A673 (cell line): ENCODE results near the gene CLTC. TPM values are rescaled to one million over a fixed set of nuclear protein-coding genes. Genes with fewer than 3 reads are reported as not detected.

ENCODE experiments used
- BruUV-seq: library from RNA; stranded (reverse); fragments of 400-500 nt; replicated peaks from 2 replicates; lab custom pipeline; 2021; lab: Mats Ljungman, UMichigan
- CTCF ChIA-PET: fragments of 300-600 bp; sonication (Branson Sonifier 250); formaldehyde crosslinking; loops from one replicate; lab custom pipeline; 2022; ENCODE audit warnings: antibody characterized with exemption; lab: Charles Lee
- POLR2A ChIA-PET: fragments of 300-600 bp; sonication (Branson Sonifier 250); formaldehyde crosslinking; loops from one replicate; lab custom pipeline; 2022; ENCODE audit warnings: antibody characterized with exemption; ENCODE audit not compliant: low non-redundant PET; lab: Charles Lee
- DNase-seq: peaks from one replicate; pipeline ENCODE4 v3.0.0-alpha.2; 2015; ENCODE audit warnings: low spot score
- H3K27ac ChIP-seq: fragments of 200-600 bp; sonication (generic); 2 replicates; pipeline ENCODE4 v1.5.1; 2016; ENCODE audit warnings: mixed run types, low read depth, mild to moderate bottlenecking, mixed read lengths, antibody characterized with exemption, low read length; ENCODE audit not compliant: poor library complexity, severe bottlenecking
- H3K27me3 ChIP-seq: fragments of 200-600 bp; sonication (generic); replicated peaks from 2 replicates; pipeline ENCODE4 v1.6.1; 2017; ENCODE audit warnings: mixed run types, low read depth, mild to moderate bottlenecking, mixed read lengths, antibody characterized with exemption, low read length; ENCODE audit not compliant: insufficient read depth, poor library complexity
- H3K36me3 ChIP-seq: fragments of 200-600 bp; sonication (generic); 2 replicates; pipeline ENCODE4 v1.6.1; 2016; ENCODE audit warnings: mixed run types, mild to moderate bottlenecking, mixed read lengths, antibody characterized with exemption, low read length; ENCODE audit not compliant: insufficient read depth, poor library complexity, severe bottlenecking
- H3K4me1 ChIP-seq: fragments of 200-600 bp; sonication (generic); 2 replicates; pipeline ENCODE4 v1.6.1; 2017; ENCODE audit warnings: mixed run types, mild to moderate bottlenecking, mixed read lengths, antibody characterized with exemption, low read length; ENCODE audit not compliant: insufficient read depth, poor library complexity, severe bottlenecking
- H3K4me3 ChIP-seq: fragments of 200-600 bp; sonication (generic); 2 replicates; pipeline ENCODE4 v1.5.1; 2016; ENCODE audit warnings: low read depth, mixed run types, mild to moderate bottlenecking, mixed read lengths, low read length; ENCODE audit not compliant: poor library complexity, severe bottlenecking
- H3K9me3 ChIP-seq: fragments of 200-600 bp; sonication (generic); 2 replicates; pipeline ENCODE4 v1.6.1; 2016; ENCODE audit warnings: mixed run types, low read depth, mild to moderate bottlenecking, mixed read lengths, antibody characterized with exemption, low read length; ENCODE audit not compliant: poor library complexity, severe bottlenecking
- EZH2 ChIP-seq: fragments of 200-600 bp; sonication (generic); IDR thresholded peaks from 2 replicates; pipeline ENCODE4 v1.6.1; 2017; ENCODE audit warnings: borderline replicate concordance, low read depth, mild to moderate bottlenecking, mixed read lengths, antibody characterized with exemption, low read length; ENCODE audit not compliant: poor library complexity, severe bottlenecking
- intact Hi-C: fragments of 100-400 bp; cut with micrococcal nuclease; formaldehyde crosslinking; loops from one replicate; pipeline ENCODE4 v1.10.0; 2022; ENCODE audit not compliant: unreplicated experiment
- total RNA-seq: library from RNA; stranded (reverse); gene quantifications from 2 replicates; pipeline ENCODE4 v1.2.3, GENCODE V29; 2021
- TF ChIP-seq, protein P1 (sequence below): fragments of 300-800, 200-600 bp; sonication (generic); conservative IDR thresholded peaks from 2 replicates; pipeline ENCODE4 v1.5.1; 2017; ENCODE audit warnings: low read depth, mild to moderate bottlenecking, antibody characterized with exemption, low read length, moderate library complexity, mixed read lengths

The CLTC gene
- total RNA-seq, 1 experiment from 2014 or later: 313 TPM

DNA sequence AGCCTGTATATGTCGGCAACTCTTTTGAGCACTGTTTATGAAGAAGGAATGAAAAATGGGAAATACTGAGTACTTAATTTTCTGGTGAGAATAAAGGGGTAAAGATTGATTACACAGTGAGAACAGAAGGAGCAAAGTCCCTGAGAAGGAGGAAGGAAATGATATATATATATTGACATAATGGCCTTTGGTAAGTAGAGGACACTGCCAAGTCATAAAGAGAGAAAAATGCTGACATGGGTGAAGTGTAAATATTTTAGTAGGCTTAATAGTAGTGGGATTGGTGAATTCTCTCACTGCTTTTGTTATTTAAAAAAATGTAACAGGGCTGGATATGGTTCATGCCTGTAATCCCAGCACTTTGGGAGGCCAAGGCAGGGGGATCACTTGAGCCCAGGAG is 103.9 kb downstream of the CLTC start:
- no peak for DNase-seq
- ChIA-PET CTCF (no interaction called here), POLR2A (no interaction called here)
- Histone ChIP-seq H3K4me1 (peaks cover 12% of the 10 kb centered on the region), H3K4me3 (no peak overlapping the region), H3K9me3 (no peaks in the 10 kb centered on the region), H3K27ac (no peak overlapping the region), H3K36me3 (no peaks in the 10 kb centered on the region), H3K27me3 (no peaks in the 10 kb centered on the region)
- no TSS peak for BruUV-seq
- no peak for TF ChIP-seq EZH2
- TF ChIP-seq, protein P1, sequence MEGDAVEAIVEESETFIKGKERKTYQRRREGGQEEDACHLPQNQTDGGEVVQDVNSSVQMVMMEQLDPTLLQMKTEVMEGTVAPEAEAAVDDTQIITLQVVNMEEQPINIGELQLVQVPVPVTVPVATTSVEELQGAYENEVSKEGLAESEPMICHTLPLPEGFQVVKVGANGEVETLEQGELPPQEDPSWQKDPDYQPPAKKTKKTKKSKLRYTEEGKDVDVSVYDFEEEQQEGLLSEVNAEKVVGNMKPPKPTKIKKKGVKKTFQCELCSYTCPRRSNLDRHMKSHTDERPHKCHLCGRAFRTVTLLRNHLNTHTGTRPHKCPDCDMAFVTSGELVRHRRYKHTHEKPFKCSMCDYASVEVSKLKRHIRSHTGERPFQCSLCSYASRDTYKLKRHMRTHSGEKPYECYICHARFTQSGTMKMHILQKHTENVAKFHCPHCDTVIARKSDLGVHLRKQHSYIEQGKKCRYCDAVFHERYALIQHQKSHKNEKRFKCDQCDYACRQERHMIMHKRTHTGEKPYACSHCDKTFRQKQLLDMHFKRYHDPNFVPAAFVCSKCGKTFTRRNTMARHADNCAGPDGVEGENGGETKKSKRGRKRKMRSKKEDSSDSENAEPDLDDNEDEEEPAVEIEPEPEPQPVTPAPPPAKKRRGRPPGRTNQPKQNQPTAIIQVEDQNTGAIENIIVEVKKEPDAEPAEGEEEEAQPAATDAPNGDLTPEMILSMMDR: no peak
- intact Hi-C loops: no loop called here

- no peak for TF ChIP-seq EZH2
- TF ChIP-seq, protein P1: no peak
- H3K4me1 ChIP-seq: peaks cover 6% of the 10 kb centered on the region
- H3K27me3 ChIP-seq: no peaks in the 10 kb centered on the region
- no TSS peak for BruUV-seq
- intact Hi-C loops: no loop called here
- no peaks in the 10 kb centered on the region for H3K9me3 ChIP-seq
- H3K36me3 ChIP-seq: no peaks in the 10 kb centered on the region
- H3K27ac ChIP-seq: no peak overlapping the region
- no peak for DNase-seq
- ChIA-PET CTCF (interaction anchor here (0.6 kb wide), 1 partner anchor 19 kb away, joined by 7 read pairs; the partner anchor contains the start of gene PTRH2), POLR2A (no interaction called here)
- no peak overlapping the region for H3K4me3 ChIP-seq
Observed at GRCh38 chr17:59725691-59726090, 106.0 kb downstream of the CLTC start.

DNA sequence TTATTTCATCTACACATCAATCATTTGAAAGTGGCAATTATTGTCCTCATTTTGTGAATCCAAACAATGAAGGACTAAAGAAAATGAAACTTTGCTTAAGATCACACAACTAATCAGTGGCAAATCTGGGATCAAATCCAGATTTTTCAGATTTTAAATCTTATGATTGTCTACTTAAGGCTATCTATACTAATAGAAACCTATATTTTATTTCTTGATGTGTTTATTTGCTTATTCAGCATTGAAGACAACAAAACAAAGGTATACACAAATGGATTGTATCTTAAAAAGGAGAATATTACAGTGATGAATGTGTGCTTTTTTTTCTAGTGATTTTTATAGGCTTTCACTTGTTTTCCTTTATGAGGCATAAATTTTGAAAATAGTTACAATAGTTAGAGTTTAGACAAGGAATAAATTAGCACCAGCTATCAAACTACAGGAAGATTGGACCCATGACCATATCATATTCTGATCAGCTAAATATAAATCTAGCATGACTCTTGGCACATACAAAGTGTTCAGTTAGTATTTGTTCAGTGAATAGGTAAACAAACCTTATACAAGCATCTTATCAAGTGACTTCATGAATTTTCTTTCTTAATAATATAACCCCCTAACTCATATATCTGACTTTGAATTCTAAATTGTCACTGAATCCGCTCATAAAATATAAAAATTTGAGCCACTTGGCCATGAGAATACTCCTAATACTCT is 108.3 kb downstream of the CLTC start:
- POLR2A ChIA-PET: no interaction called here
- no peak overlapping the region for H3K27ac ChIP-seq
- intact Hi-C loops: no loop called here
- H3K4me1 ChIP-seq: peaks cover 6% of the 10 kb centered on the region
- H3K36me3 ChIP-seq: no peaks in the 10 kb centered on the region
- no peak overlapping the region for H3K4me3 ChIP-seq
- TF ChIP-seq, protein P1: no peak
- no peak for TF ChIP-seq EZH2
- CTCF ChIA-PET: no interaction called here
- no peak for DNase-seq
- H3K27me3 ChIP-seq: no peaks in the 10 kb centered on the region
- BruUV-seq: no TSS peak
- no peaks in the 10 kb centered on the region for H3K9me3 ChIP-seq
